LNCAP (cell line): ENCODE results near the gene SLC8A2.

ENCODE experiments used
- CTCF ChIP-seq: fragments of 450-650 bp; IDR thresholded peaks from 2 replicates; pipeline ENCODE4 v1.5.1; 2017; ENCODE audit warnings: mild to moderate bottlenecking

The SLC8A2 gene

GRCh38 chr19:47494729-47495128 lies 23.0 kb upstream of the SLC8A2 start:
- no peak for TF ChIP-seq CTCF

- TF ChIP-seq CTCF = no peak
Measured at GRCh38 chr19:47494211-47494547, 22.5 kb upstream of the SLC8A2 start.

GRCh38 chr19:47493378-47494210 lies 21.9 kb upstream of the SLC8A2 start:
- no peak for TF ChIP-seq CTCF

- TF ChIP-seq CTCF = no peak
Measured at GRCh38 chr19:47492571-47493377, 21.1 kb upstream of the SLC8A2 start.

GRCh38 chr19:47492137-47492533 lies 20.4 kb upstream of the SLC8A2 start:
- TF ChIP-seq CTCF = no peak

GRCh38 chr19:47491358-47492136 lies 19.9 kb upstream of the SLC8A2 start:
- TF ChIP-seq CTCF = no peak

- no peak for TF ChIP-seq CTCF
Measured at GRCh38 chr19:47490847-47491246, 19.2 kb upstream of the SLC8A2 start.
